ENCODE data around the gene RPS16. TPM values are rescaled to one million over a fixed set of nuclear protein-coding genes. Genes with fewer than 3 reads are reported as not detected.

The RPS16 gene
- total RNA-seq, 1 experiment from 2014 or later = 2,510 TPM

- TF ChIP-seq CTCF (conservative IDR thresholded peaks at IDR 0.05) (no peak), EZH2 (IDR thresholded peaks at IDR 0.05; ENCODE audit: low read depth) (no peak)
- no TSS peak for BruUV-seq (replicated peaks)
- peak overlapping the region; percentile 99 for H3K4me2 ChIP-seq
These were observed 27.9 kb downstream of the RPS16 start for GRCh38 chr19:39407660-39408391.

GRCh38 chr19:39407410-39407659, 28.4 kb downstream of the RPS16 start:
- peak overlapping the region; percentile 99 for H3K4me3 ChIP-seq
- BruUV-seq (replicated peaks) = no TSS peak
- peaks cover 68% of the 10 kb centered on the region for H3F3A ChIP-seq (ENCODE audit: insufficient read depth, low read depth)
- H3K9me3 ChIP-seq (ENCODE audit: insufficient read depth, low read depth) = no peaks in the 10 kb centered on the region
- H3K4me2 ChIP-seq = peak overlapping the region; percentile 99
- intact Hi-C loops (cut with micrococcal nuclease; ENCODE audit: unreplicated experiment) = loop anchor here (2.0 kb wide), 1 partner anchor 23 kb away; no protein-coding TSS in a partner anchor
- H4K20me1 ChIP-seq (ENCODE audit: insufficient read depth) = peaks cover 14% of the 10 kb centered on the region
- H2AFZ ChIP-seq = peak overlapping the region; percentile 5; the same call in 1 of the 2 replicates
- POLR2A ChIA-PET (ENCODE audit: unreplicated experiment) = interaction anchor here (0.6 to 0.7 kb wide), 4 partner anchors 38 to 1026 kb away, joined by 3 to 11 read pairs (median 5); partner anchors contain the start of genes SAMD4B and SUPT5H
- CTCF ChIA-PET = interaction anchor here (0.5 kb wide), 1 partner anchor 9 kb away, joined by 3 read pairs; no protein-coding TSS in a partner anchor
- DNase-seq = no peak
- peaks cover 11% of the 10 kb centered on the region; the same call in 1 of the 2 replicates for H3K36me3 ChIP-seq (ENCODE audit: low read depth)
- H3K79me2 ChIP-seq (ENCODE audit: low read depth) = peaks cover 27% of the 10 kb centered on the region
- TF ChIP-seq CTCF (conservative IDR thresholded peaks at IDR 0.05) = no peak
- peak overlapping the region; percentile 93 for H3K27ac ChIP-seq
- H3K9me2 ChIP-seq (ENCODE audit: insufficient read depth) = no peaks in the 10 kb centered on the region
- H3K27me3 ChIP-seq (ENCODE audit: insufficient read depth, low read depth) = no peaks in the 10 kb centered on the region
- H3K4me1 ChIP-seq (replicated peaks; ENCODE audit: insufficient read depth) = peaks cover 59% of the 10 kb centered on the region

More at GRCh38 chr19:39407660-39408391, 27.9 kb downstream of the RPS16 start:
- peaks cover 55% of the 10 kb centered on the region for H3K4me1 ChIP-seq (replicated peaks; ENCODE audit: insufficient read depth)
- no peaks in the 10 kb centered on the region for H3K9me2 ChIP-seq (ENCODE audit: insufficient read depth)
- peak; percentile 79 to 80 for DNase-seq
- H3K9me3 ChIP-seq (ENCODE audit: insufficient read depth, low read depth) = no peaks in the 10 kb centered on the region
- no peak overlapping the region for H2AFZ ChIP-seq
- peak overlapping the region; percentile 93 for H3K27ac ChIP-seq
- CTCF ChIA-PET = interaction anchor here (0.5 kb wide), 1 partner anchor 10 kb away, joined by 3 read pairs; no protein-coding TSS in a partner anchor
- H3F3A ChIP-seq (ENCODE audit: insufficient read depth, low read depth) = peaks cover 65% of the 10 kb centered on the region
- intact Hi-C loops (cut with micrococcal nuclease; ENCODE audit: unreplicated experiment) = loop anchor here (2.0 kb wide), 1 partner anchor 23 kb away; no protein-coding TSS in a partner anchor
- H3K79me2 ChIP-seq (ENCODE audit: low read depth) = peaks cover 27% of the 10 kb centered on the region
- peaks cover 14% of the 10 kb centered on the region for H4K20me1 ChIP-seq (ENCODE audit: insufficient read depth)
- H3K27me3 ChIP-seq (ENCODE audit: insufficient read depth, low read depth) = no peaks in the 10 kb centered on the region
- H3K36me3 ChIP-seq (ENCODE audit: low read depth) = peaks cover 11% of the 10 kb centered on the region; the same call in 1 of the 2 replicates
- peak overlapping the region; percentile 99 for H3K4me3 ChIP-seq
- POLR2A ChIA-PET (ENCODE audit: unreplicated experiment) = interaction anchor here (0.6 to 0.7 kb wide), 4 partner anchors 37 to 1025 kb away, joined by 3 to 11 read pairs (median 5); partner anchors contain the start of genes SAMD4B and SUPT5H

- Histone ChIP-seq H3K9me2 (ENCODE audit: insufficient read depth) (no peaks in the 10 kb centered on the region), H3K4me1 (replicated peaks; ENCODE audit: insufficient read depth) (peaks cover 64% of the 10 kb centered on the region), H4K20me1 (ENCODE audit: insufficient read depth) (peaks cover 14% of the 10 kb centered on the region), H2AFZ (peak within 1 kb of the TSS; percentile 5; the same call in 1 of the 2 replicates), H3K4me2 (peak within 1 kb of the TSS; percentile 99), H3K4me3 (peak within 1 kb of the TSS; percentile 99), H3K79me2 (ENCODE audit: low read depth) (peaks cover 27% of the 10 kb centered on the region), H3K9me3 (ENCODE audit: insufficient read depth, low read depth) (no peaks in the 10 kb centered on the region), H3K27me3 (ENCODE audit: insufficient read depth, low read depth) (no peaks in the 10 kb centered on the region), H3K36me3 (ENCODE audit: low read depth) (peaks cover 11% of the 10 kb centered on the region; the same call in 1 of the 2 replicates), H3F3A (ENCODE audit: insufficient read depth, low read depth) (peaks cover 73% of the 10 kb centered on the region), H3K27ac (peak within 1 kb of the TSS; percentile 98)
- DNase-seq = peak; percentile 69 to 82
- ChIA-PET POLR2A (ENCODE audit: unreplicated experiment) (interaction anchor here (0.5 to 0.8 kb wide), 4 partner anchors 8 to 1197 kb away, joined by 3 to 7 read pairs (median 4); no protein-coding TSS in a partner anchor), CTCF (interaction anchor here (0.6 to 1.0 kb wide), 2 partner anchors 136 to 535 kb away, joined by 3 to 4 read pairs; no protein-coding TSS in a partner anchor)
- no peak for TF ChIP-seq EZH2 (IDR thresholded peaks at IDR 0.05; ENCODE audit: low read depth)
- no peak for TF ChIP-seq CTCF (conservative IDR thresholded peaks at IDR 0.05)
- intact Hi-C loops (cut with micrococcal nuclease; ENCODE audit: unreplicated experiment) = loop anchor here (2.0 kb wide), 1 partner anchor 24 kb away; no protein-coding TSS in a partner anchor
- TSS peak; percentile 72 for BruUV-seq (replicated peaks)
These were observed 28.9 kb downstream of the RPS16 start, which contains the start of gene ZFP36 for GRCh38 chr19:39406656-39407409. TSS of gene ZFP36 (plus strand) at chr19:39406847. CDS start at chr19:39406905, 58 bp downstream.
